ENCODE measurements around the gene CDH23. TPM values are rescaled to one million over a fixed set of nuclear protein-coding genes. Genes with fewer than 3 reads are reported as not detected.

Gene CDH23
- total and polyA plus RNA-seq, 8 donors: 3.4 to 64.6 (median 9.9) TPM

DNA sequence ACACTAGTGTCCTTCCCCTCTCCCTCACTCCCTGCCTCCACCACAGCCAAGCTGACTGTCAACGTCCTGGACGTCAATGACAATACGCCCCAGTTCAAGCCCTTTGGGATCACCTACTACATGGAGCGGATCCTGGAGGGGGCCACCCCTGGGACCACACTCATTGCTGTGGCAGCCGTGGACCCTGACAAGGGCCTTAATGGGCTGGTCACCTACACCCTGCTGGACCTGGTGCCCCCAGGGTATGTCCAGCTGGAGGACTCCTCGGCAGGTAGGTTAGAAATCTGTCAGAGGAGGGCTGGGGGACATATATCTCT is 401.5 kb downstream of the CDH23 start:
- Histone ChIP-seq H3K27me3 (no peaks in the 10 kb centered on the region), H3K4me1 (no peaks in the 10 kb centered on the region), H3K4me3 (no peak overlapping the region), H3K9me3 (no peaks in the 10 kb centered on the region), H3K27ac (no peak overlapping the region), H3K36me3 (no peaks in the 10 kb centered on the region)
- intact Hi-C loops (cut with DNase I): no loop called here
- TF ChIP-seq, protein P1, sequence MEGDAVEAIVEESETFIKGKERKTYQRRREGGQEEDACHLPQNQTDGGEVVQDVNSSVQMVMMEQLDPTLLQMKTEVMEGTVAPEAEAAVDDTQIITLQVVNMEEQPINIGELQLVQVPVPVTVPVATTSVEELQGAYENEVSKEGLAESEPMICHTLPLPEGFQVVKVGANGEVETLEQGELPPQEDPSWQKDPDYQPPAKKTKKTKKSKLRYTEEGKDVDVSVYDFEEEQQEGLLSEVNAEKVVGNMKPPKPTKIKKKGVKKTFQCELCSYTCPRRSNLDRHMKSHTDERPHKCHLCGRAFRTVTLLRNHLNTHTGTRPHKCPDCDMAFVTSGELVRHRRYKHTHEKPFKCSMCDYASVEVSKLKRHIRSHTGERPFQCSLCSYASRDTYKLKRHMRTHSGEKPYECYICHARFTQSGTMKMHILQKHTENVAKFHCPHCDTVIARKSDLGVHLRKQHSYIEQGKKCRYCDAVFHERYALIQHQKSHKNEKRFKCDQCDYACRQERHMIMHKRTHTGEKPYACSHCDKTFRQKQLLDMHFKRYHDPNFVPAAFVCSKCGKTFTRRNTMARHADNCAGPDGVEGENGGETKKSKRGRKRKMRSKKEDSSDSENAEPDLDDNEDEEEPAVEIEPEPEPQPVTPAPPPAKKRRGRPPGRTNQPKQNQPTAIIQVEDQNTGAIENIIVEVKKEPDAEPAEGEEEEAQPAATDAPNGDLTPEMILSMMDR (IDR thresholded peaks at IDR 0.05): no peak
- FAIRE-seq (no peak), ATAC-seq (no peak), DNase-seq (no peak)
- WGBS, 2 donors: 82 to 90% methylated on average over 6 of the region's 6 CpGs

DNA sequence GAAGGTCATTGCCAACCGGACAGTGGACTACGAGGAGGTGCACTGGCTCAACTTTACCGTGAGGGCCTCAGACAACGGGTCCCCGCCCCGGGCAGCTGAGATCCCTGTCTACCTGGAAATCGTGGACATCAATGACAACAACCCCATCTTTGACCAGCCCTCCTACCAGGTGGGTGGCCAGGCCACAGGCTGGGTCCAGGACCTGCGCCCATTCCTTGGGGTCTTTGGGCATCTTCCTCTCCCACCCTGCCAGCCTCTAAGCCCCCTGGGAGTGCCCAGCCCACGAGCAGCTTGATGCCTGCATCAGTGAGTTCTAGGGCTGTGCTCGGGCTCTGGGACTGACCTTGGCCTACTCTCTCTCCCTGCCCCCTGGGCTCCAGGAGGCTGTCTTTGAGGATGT is 402.4 kb downstream of the CDH23 start:
- WGBS, 2 donors: 60 to 78% methylated on average over 10 of the region's 10 CpGs
- DNase-seq (no peak), FAIRE-seq (no peak), ATAC-seq (no peak)
- Histone ChIP-seq H3K4me3 (no peak overlapping the region), H3K36me3 (no peaks in the 10 kb centered on the region), H3K27ac (no peak overlapping the region), H3K27me3 (no peaks in the 10 kb centered on the region), H3K4me1 (no peaks in the 10 kb centered on the region), H3K9me3 (no peaks in the 10 kb centered on the region)
- TF ChIP-seq, protein P1 (IDR thresholded peaks at IDR 0.05): no peak
- intact Hi-C loops (cut with DNase I): no loop called here

DNA sequence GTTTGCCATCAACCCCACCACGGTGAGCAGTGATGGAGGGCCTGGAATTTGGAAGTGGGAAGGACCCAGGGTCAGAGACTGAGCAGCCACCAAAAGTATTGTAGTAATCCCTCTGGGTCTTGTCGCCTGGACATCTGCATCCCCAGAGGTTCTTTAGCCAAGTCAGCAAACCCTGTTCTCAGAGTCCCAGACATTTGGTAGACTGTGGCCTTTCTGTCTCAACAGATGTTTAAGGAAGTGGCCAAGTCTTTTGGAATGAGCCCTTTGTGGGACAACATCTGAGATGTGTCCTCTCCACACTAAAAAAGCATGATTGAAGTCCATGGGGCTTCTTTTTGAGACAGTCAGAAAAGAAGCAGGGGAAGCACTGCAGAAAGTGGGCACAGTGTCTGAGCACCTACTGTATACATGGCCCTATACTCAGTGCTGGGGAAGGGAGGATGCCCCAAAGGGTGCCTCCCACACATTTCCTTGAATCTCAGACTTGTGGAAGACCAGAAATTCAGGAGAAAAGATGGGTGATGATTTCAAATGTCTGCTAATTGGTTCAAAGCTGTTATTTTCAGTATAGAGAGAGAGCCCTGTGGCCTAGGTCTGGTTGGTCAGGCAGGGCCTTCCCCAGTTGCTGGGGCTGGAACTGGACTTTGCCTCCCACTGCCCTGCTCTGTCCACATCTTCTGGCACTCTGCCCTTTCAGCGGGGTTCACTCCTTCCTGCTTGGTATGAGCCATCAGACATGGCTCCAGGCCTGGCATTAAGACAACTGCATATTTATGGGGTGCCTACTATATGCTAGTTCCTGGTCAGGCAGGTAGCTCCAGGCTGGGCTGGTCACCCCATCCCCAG is 403.1 kb downstream of the CDH23 start:
- intact Hi-C loops (cut with DNase I): loop anchor here in 1 of 3 donors (10.0 kb wide), 1 partner anchor 95 kb away; no protein-coding TSS in a partner anchor
- H3K27me3 ChIP-seq: no peaks in the 10 kb centered on the region
- no peak overlapping the region for H3K4me3 ChIP-seq
- FAIRE-seq (no peak), DNase-seq (no peak), ATAC-seq (peak in 3 of 4 donors; percentile 49 to 55 (median 54))
- H3K36me3 ChIP-seq: no peaks in the 10 kb centered on the region
- H3K27ac ChIP-seq: no peak overlapping the region
- no peaks in the 10 kb centered on the region for H3K4me1 ChIP-seq
- no peaks in the 10 kb centered on the region for H3K9me3 ChIP-seq
- TF ChIP-seq, protein P1 (IDR thresholded peaks at IDR 0.05): no peak
- WGBS, 2 donors: 59 to 63% methylated on average over 3 of the region's 3 CpGs

DNA sequence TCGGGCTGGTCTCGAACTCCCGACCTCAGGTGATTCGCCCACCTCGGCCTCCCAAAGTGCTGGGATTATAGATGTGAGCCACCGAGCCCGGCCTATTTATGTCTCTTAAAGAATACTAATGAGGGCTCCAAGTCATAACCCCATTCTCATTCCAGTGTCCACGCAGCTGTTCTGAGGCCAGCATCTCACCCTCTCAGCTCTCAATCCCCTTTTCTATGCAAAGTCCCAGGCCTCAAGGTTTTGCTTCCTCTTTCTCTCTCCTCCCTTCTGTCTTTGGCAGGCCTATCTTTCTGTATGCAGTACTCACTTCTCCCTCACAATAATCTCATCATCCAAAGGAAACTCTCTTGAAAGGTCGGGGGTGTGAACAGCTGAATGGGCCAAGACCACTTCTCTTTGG is 404.6 kb downstream of the CDH23 start:
- H3K9me3 ChIP-seq: no peaks in the 10 kb centered on the region
- WGBS, 2 donors: 89 to 92% methylated on average over 9 of the region's 9 CpGs
- H3K36me3 ChIP-seq: no peaks in the 10 kb centered on the region
- no peak overlapping the region for H3K4me3 ChIP-seq
- TF ChIP-seq, protein P1 (IDR thresholded peaks at IDR 0.05): no peak
- peak in 1 of 6 donors; percentile 13 for DNase-seq
- no peaks in the 10 kb centered on the region for H3K27me3 ChIP-seq
- no peak overlapping the region for H3K27ac ChIP-seq
- intact Hi-C loops (cut with DNase I): loop anchor here in 1 of 3 donors (10.0 kb wide), 1 partner anchor 97 kb away; no protein-coding TSS in a partner anchor
- no peak for ATAC-seq
- no peaks in the 10 kb centered on the region for H3K4me1 ChIP-seq
- no peak for FAIRE-seq

DNA sequence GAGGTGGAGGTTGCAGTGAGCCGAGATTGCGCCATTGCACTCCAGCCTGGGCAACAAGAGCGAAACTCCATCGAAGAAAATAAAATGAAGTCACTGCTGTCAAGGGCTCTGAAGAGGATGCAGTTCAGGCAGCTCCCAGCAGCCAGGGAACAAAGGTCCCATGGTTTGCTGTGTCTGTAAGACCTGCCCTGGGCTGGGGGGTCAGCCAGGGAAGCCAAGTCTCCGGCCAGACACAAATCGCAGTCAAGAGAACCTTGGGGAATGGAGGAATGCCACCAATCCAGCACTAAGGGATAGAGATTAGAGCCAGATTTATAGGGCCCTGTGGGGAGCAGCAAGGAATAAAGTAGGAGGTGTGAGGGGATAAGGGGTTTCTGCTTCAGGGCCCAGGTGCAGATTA is 405.5 kb downstream of the CDH23 start:
- Histone ChIP-seq H3K27me3 (no peaks in the 10 kb centered on the region), H3K36me3 (no peaks in the 10 kb centered on the region), H3K4me1 (peaks cover 0 to 3% (median 0%) of the 10 kb centered on the region in 3 donors), H3K27ac (no peak overlapping the region), H3K4me3 (no peak overlapping the region), H3K9me3 (no peaks in the 10 kb centered on the region)
- DNase-seq (peak in 1 of 6 donors; percentile 10), ATAC-seq (no peak), FAIRE-seq (no peak)
- TF ChIP-seq, protein P1 (IDR thresholded peaks at IDR 0.05): no peak
- 91 to 99% methylated on average over 6 of the region's 6 CpGs for WGBS, 2 donors
- intact Hi-C loops (cut with DNase I): loop anchor here in 1 of 3 donors (10.0 kb wide), 1 partner anchor 97 kb away; no protein-coding TSS in a partner anchor
